DOHH2 (cell line): ENCODE data around the gene PRDM7.

ENCODE experiments used
- EZH2phosphoT487 ChIP-seq: fragments of 200-600 bp; sonication (generic); IDR thresholded peaks from 2 replicates; pipeline ENCODE4 v1.6.1; 2017; ENCODE audit warnings: borderline replicate concordance, mild to moderate bottlenecking, antibody characterized with exemption, low read length, moderate library complexity, mixed read lengths
- TF ChIP-seq, protein P1 (sequence below): fragments of 200-600 bp; sonication (generic); IDR thresholded peaks from one replicate; pipeline ENCODE4 v1.5.1; 2014; ENCODE audit warnings: antibody characterized with exemption, mild to moderate bottlenecking, low read depth, low read length; ENCODE audit not compliant: poor library complexity, severe bottlenecking

DNA sequence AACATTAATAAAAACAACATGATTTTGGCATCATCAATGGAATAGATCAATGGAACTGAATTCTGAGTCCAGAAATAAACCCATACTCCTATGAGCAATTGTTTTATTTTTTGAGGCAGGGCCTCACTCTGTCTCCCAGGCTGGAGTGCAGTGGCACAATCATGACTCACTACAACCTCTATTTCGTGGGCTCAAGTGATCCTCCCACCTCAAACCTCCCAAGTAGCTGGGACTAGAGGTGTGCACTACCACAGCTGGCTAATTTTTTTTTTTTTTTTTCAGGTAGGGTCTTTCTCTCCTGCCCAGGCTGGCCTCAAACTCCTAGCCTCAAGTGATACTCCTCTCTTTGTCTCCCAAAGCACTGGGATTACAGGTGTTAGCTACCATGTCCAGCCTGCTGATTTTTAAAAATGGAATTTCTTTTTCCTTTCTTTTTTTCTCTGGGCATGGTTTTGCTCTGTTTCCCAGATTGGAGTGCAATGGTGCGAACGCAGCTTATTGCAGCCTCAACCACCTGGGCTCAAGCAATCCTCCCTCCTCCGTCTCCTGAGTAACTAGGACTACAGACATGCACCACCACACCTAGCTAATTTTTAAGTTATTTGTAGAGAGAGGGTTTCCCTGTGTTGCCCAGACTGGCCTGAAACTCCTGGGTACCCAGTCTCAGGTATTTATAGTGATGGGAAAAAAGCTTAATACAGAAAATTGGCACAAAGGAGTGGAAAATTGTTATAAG is 7.3 kb upstream of the PRDM7 start:
- TF ChIP-seq, protein P1, sequence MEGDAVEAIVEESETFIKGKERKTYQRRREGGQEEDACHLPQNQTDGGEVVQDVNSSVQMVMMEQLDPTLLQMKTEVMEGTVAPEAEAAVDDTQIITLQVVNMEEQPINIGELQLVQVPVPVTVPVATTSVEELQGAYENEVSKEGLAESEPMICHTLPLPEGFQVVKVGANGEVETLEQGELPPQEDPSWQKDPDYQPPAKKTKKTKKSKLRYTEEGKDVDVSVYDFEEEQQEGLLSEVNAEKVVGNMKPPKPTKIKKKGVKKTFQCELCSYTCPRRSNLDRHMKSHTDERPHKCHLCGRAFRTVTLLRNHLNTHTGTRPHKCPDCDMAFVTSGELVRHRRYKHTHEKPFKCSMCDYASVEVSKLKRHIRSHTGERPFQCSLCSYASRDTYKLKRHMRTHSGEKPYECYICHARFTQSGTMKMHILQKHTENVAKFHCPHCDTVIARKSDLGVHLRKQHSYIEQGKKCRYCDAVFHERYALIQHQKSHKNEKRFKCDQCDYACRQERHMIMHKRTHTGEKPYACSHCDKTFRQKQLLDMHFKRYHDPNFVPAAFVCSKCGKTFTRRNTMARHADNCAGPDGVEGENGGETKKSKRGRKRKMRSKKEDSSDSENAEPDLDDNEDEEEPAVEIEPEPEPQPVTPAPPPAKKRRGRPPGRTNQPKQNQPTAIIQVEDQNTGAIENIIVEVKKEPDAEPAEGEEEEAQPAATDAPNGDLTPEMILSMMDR = no peak
- TF ChIP-seq EZH2phosphoT487 = no peak
